Neural cell (in vitro differentiated cells): ENCODE measurements around the gene DENND4B.

Experiments
- CTCF ChIP-seq: fragments of 450-650 bp; IDR thresholded peaks from 2 replicates; pipeline ENCODE4 v1.5.1; 2014; ENCODE audit warnings: antibody characterized with exemption, mild to moderate bottlenecking, moderate library complexity; ENCODE audit not compliant: poor library complexity, severe bottlenecking
- RAD21 ChIP-seq: fragments of 450-650 bp; conservative IDR thresholded peaks from 2 replicates; pipeline ENCODE4 v1.6.1; 2014; ENCODE audit warnings: antibody characterized with exemption, mild to moderate bottlenecking, moderate library complexity
- REST ChIP-seq: IDR thresholded peaks from 2 replicates; pipeline ENCODE4 v1.6.1; 2012; ENCODE audit warnings: borderline replicate concordance

- TF ChIP-seq CTCF = no peak
- TF ChIP-seq REST = no peak
- no peak for TF ChIP-seq RAD21
These were observed 1.7 kb downstream of the DENND4B start for GRCh38 chr1:153944827-153945117.
